Mononuclear cell (primary cell): ENCODE data around the gene DNAJC28. TPM values are rescaled to one million over a fixed set of nuclear protein-coding genes. Genes with fewer than 3 reads are reported as not detected.
"Not testable (repeated sequence)": the region's sequence is repeated elsewhere in the genome, so short reads cannot be mapped to it uniquely, and the experiment has no call there.

Experiments
- H3K27me3 ChIP-seq: 2 replicates; pipeline ENCODE4 v1.6.0; 2011; ENCODE audit warnings: low read length, control low read depth; ENCODE audit not compliant: insufficient read depth
- H3K4me1 ChIP-seq: 2 replicates; pipeline ENCODE4 v1.5.1; 2011; ENCODE audit warnings: mild to moderate bottlenecking, low read length, control low read depth; ENCODE audit not compliant: insufficient read depth
- H3K4me3 ChIP-seq: 2 replicates; pipeline ENCODE4 v1.5.1; 2011; ENCODE audit warnings: mild to moderate bottlenecking, low read length, moderate library complexity
- H3K9me3 ChIP-seq: 2 replicates; pipeline ENCODE4 v1.5.1; 2011; ENCODE audit warnings: low read depth, mild to moderate bottlenecking, control low read depth, low read length
- total RNA-seq: library from RNA; depleted of rRNA; stranded (reverse); fragments of >200 nt; gene quantifications from one replicate; pipeline ENCODE4 v1.2.3, GENCODE V29; 2012

DNAJC28 gene
- total RNA-seq, 1 donor, result not detected

GRCh38 chr21:33469183-33469582 lies 22.3 kb downstream of the DNAJC28 start:
- H3K27me3 ChIP-seq, H3K9me3 ChIP-seq, H3K4me1 ChIP-seq, H3K4me3 ChIP-seq: not testable (repeated sequence)

- Histone ChIP-seq H3K4me1 (no peaks in the 10 kb centered on the region), H3K9me3 (no peaks in the 10 kb centered on the region), H3K4me3 (no peak overlapping the region), H3K27me3 (no peaks in the 10 kb centered on the region)
Measured at GRCh38 chr21:33461538-33462250, 29.8 kb downstream of the DNAJC28 start.

- H3K9me3 ChIP-seq, result no peaks in the 10 kb centered on the region
- H3K27me3 ChIP-seq, result no peaks in the 10 kb centered on the region
- no peak overlapping the region for H3K4me3 ChIP-seq
- H3K4me1 ChIP-seq, result no peaks in the 10 kb centered on the region
Measured at GRCh38 chr21:33458861-33459260, 32.7 kb downstream of the DNAJC28 start.

GRCh38 chr21:33455686-33456446 lies 35.6 kb downstream of the DNAJC28 start:
- Histone ChIP-seq H3K4me3 (no peak overlapping the region), H3K9me3 (no peaks in the 10 kb centered on the region), H3K4me1 (no peaks in the 10 kb centered on the region)

GRCh38 chr21:33452362-33452761 lies 39.2 kb downstream of the DNAJC28 start:
- Histone ChIP-seq H3K4me1 (no peaks in the 10 kb centered on the region), H3K4me3 (no peak overlapping the region), H3K9me3 (no peaks in the 10 kb centered on the region), H3K27me3 (no peaks in the 10 kb centered on the region)

More at GRCh38 chr21:33455686-33456446, 35.6 kb downstream of the DNAJC28 start:
- no peaks in the 10 kb centered on the region for H3K27me3 ChIP-seq

- Histone ChIP-seq H3K27me3 (no peaks in the 10 kb centered on the region), H3K4me3 (no peak overlapping the region), H3K9me3 (no peaks in the 10 kb centered on the region), H3K4me1 (no peaks in the 10 kb centered on the region)
Measured at GRCh38 chr21:33451634-33452071, 39.9 kb downstream of the DNAJC28 start.

GRCh38 chr21:33449616-33450015 lies 41.9 kb downstream of the DNAJC28 start:
- no peaks in the 10 kb centered on the region for H3K9me3 ChIP-seq
- H3K27me3 ChIP-seq, result no peaks in the 10 kb centered on the region
- no peak overlapping the region for H3K4me3 ChIP-seq
- H3K4me1 ChIP-seq, result peaks cover 6% of the 10 kb centered on the region

GRCh38 chr21:33446620-33447019 lies 44.9 kb downstream of the DNAJC28 start:
- H3K9me3 ChIP-seq, H3K27me3 ChIP-seq, H3K4me3 ChIP-seq: not testable (repeated sequence)
- peaks cover 17% of the 10 kb centered on the region for H3K4me1 ChIP-seq

- H3K9me3 ChIP-seq, result no peaks in the 10 kb centered on the region
- H3K27me3 ChIP-seq, result no peaks in the 10 kb centered on the region
- peaks cover 27% of the 10 kb centered on the region for H3K4me1 ChIP-seq
- no peak overlapping the region for H3K4me3 ChIP-seq
Measured at GRCh38 chr21:33444499-33444898, 47.0 kb downstream of the DNAJC28 start.

- Histone ChIP-seq H3K9me3 (no peaks in the 10 kb centered on the region), H3K27me3 (no peaks in the 10 kb centered on the region), H3K4me1 (peaks cover 27% of the 10 kb centered on the region), H3K4me3 (no peak overlapping the region)
Measured at GRCh38 chr21:33443194-33443593, 48.3 kb downstream of the DNAJC28 start.

GRCh38 chr21:33441489-33442477 lies 49.7 kb downstream of the DNAJC28 start:
- no peaks in the 10 kb centered on the region for H3K9me3 ChIP-seq
- no peak overlapping the region for H3K4me3 ChIP-seq
- H3K27me3 ChIP-seq, result no peaks in the 10 kb centered on the region

More at GRCh38 chr21:33441489-33442477, 49.7 kb downstream of the DNAJC28 start:
- H3K4me1 ChIP-seq, result peaks cover 27% of the 10 kb centered on the region

Other genes with a start within 250 kb of the DNAJC28 start
- gene IL10RB, start 225.3 kb downstream of the DNAJC28 start, total RNA-seq, result 18.7 TPM
- 12.4 TPM for gene IFNAR1, start 166.7 kb downstream of the DNAJC28 start, total RNA-seq
- gene IFNGR2, start 88.3 kb downstream of the DNAJC28 start, total RNA-seq, result 88.1 TPM
- 50.5 TPM for gene TMEM50B, start 11.7 kb downstream of the DNAJC28 start, total RNA-seq
- 25.5 TPM for gene GART, start 50.4 kb upstream of the DNAJC28 start, total RNA-seq
- gene SON, start 51.3 kb upstream of the DNAJC28 start, total RNA-seq, result 310 TPM
- 7.5 TPM for gene DONSON, start 97.0 kb upstream of the DNAJC28 start, total RNA-seq
- gene CRYZL1, start 150.0 kb upstream of the DNAJC28 start, total RNA-seq, result 16.1 TPM
- gene ITSN1, start 150.8 kb upstream of the DNAJC28 start, total RNA-seq, result 2.1 TPM